Uterus (tissue), 4 donors: ENCODE data around the gene CDH4. TPM values are rescaled to one million over a fixed set of nuclear protein-coding genes. Genes with fewer than 3 reads are reported as not detected.

Experiments
- DNase-seq, 2 donors: peaks; one replicate each; pipeline ENCODE4 v3.0.0-alpha.2; 2019 to 2020
- H3K27ac ChIP-seq, 2 donors: fragments of 200-600 bp; sonication (generic); 1 replicate in 1 of 2; 2 replicates in 1 of 2; pipeline ENCODE4 v1.5.1; 2016 to 2018
- H3K27me3 ChIP-seq, 2 donors: fragments of 200-600 bp; sonication (generic); one replicate each; pipeline ENCODE4 v1.5.1; 2018 to 2019; ENCODE audit warnings: control low read depth in 1 of 2
- H3K36me3 ChIP-seq, 2 donors: fragments of 200-600 bp; sonication (generic); one replicate each; pipeline ENCODE4 v1.5.1; 2019; ENCODE audit warnings: control low read depth in 1 of 2
- H3K4me1 ChIP-seq, 2 donors: fragments of 200-600 bp; sonication (generic); one replicate each; pipeline ENCODE4 v1.5.1; 2018 to 2019; ENCODE audit warnings: control low read depth in 1 of 2
- H3K4me3 ChIP-seq, 2 donors: fragments of 200-600 bp; sonication (generic); 1 replicate in 1 of 2; 2 replicates in 1 of 2; pipeline ENCODE4 v1.5.1; 2018 to 2019; ENCODE audit warnings: mild to moderate bottlenecking in 1 of 2
- H3K9me3 ChIP-seq, 2 donors: fragments of 200-600 bp; sonication (generic); one replicate each; pipeline ENCODE4 v1.5.1; 2019; ENCODE audit warnings: control low read depth in 1 of 2
- POLR2A ChIP-seq, 2 donors: fragments of 450-650 bp; IDR thresholded peaks; one replicate each; pipeline ENCODE4 v1.6.1; 2016; ENCODE audit warnings: antibody characterized with exemption in 2 of 2, mild to moderate bottlenecking in 1 of 2, moderate library complexity in 1 of 2
- intact Hi-C: fragments of 100-400 bp; cut with DNase I; formaldehyde crosslinking; loops from one replicate; pipeline ENCODE4 v1.15.1; 2023; ENCODE audit warnings: low total_unique reads
- total RNA-seq, 4 donors: library from RNA; depleted of rRNA in 3 of 4; stranded (reverse); fragments of >200 nt in 3 of 4; gene quantifications; one replicate each; pipeline versions ENCODE4 v1.1.0 to v1.2.4, GENCODE V29; 2014 to 2023
- TF ChIP-seq, protein P1 (sequence below), 4 experiments: fragments of 200-600 bp in 2 of 4; fragments of 450-650 bp in 2 of 4; sonication (generic) in 2 of 4; IDR thresholded peaks; one replicate each; pipeline ENCODE4 v1.5.1; 2016 to 2019; ENCODE audit warnings: antibody characterized with exemption in 4 of 4, mild to moderate bottlenecking in 2 of 4, moderate library complexity in 1 of 4
- donor health status: DM: yes; HTN: yes; CAD: no.

Gene CDH4
- total RNA-seq, 4 donors from 2014 or later, result under 0.01 to 0.55 TPM; not detected in 2

DNA sequence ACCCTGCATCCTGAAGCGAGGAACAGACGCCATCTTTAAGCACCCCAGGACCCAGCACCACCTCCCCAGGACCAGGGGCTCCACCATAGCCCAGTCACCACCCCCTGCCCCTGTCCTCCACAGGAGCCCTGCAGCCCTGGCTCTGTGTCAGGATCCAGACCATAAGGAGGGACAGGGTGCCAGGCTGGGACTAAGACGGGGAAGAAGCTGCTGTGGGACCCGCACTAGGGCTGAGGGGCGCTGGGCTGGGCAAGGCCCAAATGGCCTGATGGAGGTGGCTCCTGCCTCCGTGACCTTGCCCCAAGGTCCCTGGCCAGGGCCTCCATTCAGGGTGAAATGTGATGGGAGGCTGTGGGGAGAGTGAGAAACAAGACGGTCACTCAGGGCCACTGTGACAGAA, 428.0 kb downstream of the CDH4 start:
- H3K36me3 ChIP-seq, result no peaks in the 10 kb centered on the region
- H3K4me1 ChIP-seq, result no peaks in the 10 kb centered on the region
- no peak for TF ChIP-seq POLR2A (IDR thresholded peaks at IDR 0.05)
- TF ChIP-seq, protein P1, sequence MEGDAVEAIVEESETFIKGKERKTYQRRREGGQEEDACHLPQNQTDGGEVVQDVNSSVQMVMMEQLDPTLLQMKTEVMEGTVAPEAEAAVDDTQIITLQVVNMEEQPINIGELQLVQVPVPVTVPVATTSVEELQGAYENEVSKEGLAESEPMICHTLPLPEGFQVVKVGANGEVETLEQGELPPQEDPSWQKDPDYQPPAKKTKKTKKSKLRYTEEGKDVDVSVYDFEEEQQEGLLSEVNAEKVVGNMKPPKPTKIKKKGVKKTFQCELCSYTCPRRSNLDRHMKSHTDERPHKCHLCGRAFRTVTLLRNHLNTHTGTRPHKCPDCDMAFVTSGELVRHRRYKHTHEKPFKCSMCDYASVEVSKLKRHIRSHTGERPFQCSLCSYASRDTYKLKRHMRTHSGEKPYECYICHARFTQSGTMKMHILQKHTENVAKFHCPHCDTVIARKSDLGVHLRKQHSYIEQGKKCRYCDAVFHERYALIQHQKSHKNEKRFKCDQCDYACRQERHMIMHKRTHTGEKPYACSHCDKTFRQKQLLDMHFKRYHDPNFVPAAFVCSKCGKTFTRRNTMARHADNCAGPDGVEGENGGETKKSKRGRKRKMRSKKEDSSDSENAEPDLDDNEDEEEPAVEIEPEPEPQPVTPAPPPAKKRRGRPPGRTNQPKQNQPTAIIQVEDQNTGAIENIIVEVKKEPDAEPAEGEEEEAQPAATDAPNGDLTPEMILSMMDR (IDR thresholded peaks at IDR 0.05), result no peak
- no peak for DNase-seq
- H3K4me3 ChIP-seq, result no peak overlapping the region
- no peaks in the 10 kb centered on the region for H3K9me3 ChIP-seq
- intact Hi-C loops, result no loop called here
- H3K27me3 ChIP-seq, result no peaks in the 10 kb centered on the region
- H3K27ac ChIP-seq, result no peak overlapping the region

DNA sequence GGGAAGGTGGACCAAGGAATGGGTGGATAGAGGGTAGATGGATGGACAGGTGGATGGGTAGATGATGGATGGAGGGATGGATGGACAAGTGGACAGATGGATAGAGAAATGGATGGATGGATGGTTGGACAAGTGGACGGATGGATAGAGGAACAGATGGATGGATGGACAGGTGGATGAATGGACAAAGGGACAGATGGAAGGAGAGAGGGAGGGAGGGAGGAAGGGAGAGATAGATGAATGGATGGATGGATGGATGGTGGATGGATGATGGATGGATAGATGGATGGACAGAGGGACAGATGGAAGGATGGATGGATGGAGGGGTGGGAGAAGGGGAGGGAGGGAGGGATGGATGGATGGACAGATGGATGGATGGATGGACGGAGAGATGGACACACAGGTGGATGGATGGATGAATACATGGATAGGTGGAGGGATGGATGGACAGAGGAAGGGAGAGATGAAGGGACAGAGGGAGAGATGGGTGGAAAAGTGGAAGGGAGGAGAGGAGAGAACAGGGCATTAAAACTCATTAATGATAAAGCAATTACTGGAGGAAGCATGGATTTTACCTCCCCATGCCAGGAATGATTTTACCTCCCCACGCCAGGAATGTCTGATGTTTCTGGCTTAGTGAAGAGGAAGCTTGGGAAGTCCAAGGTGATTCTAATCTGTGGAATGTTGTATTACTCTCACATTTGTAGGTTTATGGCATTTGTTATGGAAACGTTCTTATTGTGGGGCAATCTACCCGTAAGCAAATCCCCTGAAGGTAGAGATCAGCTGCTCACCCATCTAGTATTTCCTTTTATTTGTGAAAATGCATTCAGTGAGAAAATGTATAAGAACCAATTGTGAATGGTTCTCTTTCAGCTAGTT, 430.3 kb downstream of the CDH4 start:
- intact Hi-C loops, result no loop called here
- no peak for DNase-seq
- Histone ChIP-seq H3K4me3 (no peak overlapping the region), H3K36me3 (no peaks in the 10 kb centered on the region), H3K27ac (no peak overlapping the region), H3K27me3 (no peaks in the 10 kb centered on the region), H3K9me3 (no peaks in the 10 kb centered on the region), H3K4me1 (no peaks in the 10 kb centered on the region)
- TF ChIP-seq POLR2A (IDR thresholded peaks at IDR 0.05), result no peak

DNA sequence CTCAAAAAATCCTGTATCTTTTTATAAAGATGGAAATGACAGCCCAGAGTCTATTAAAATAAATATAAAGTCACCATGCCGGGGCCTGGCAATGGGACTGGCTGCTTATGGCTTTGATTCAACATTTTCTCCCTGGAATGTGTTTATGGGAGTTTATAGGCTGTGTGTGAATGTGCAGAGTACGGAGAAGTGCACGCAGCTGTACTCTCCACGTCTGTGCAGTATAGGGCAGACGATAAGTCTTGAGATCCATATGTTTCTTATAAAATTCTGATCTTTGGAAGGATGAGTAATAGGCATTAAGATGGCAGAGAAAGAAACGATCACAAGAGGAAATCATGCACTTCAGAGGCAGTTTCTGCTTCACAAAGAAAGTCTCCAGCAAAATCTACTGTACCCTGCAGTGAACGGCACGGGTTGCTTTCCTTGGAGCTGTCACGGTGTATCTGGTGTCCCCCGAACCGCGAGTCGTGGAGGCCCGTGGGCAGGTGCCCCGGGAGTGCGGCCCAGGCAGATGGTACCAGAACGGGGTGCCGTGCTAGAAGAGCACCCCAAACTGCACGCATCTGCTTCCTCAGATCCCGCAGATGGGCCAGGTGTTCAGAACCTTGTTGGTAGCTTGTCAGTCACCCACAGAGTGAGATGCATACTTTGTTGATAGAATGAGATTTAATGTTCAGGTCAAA, 431.1 kb downstream of the CDH4 start:
- Histone ChIP-seq H3K4me1 (no peaks in the 10 kb centered on the region), H3K9me3 (no peaks in the 10 kb centered on the region), H3K27ac (no peak overlapping the region), H3K27me3 (no peaks in the 10 kb centered on the region), H3K36me3 (no peaks in the 10 kb centered on the region), H3K4me3 (no peak overlapping the region)
- intact Hi-C loops, result no loop called here
- TF ChIP-seq, protein P1 (IDR thresholded peaks at IDR 0.05), result no peak
- TF ChIP-seq POLR2A (IDR thresholded peaks at IDR 0.05), result no peak
- no peak for DNase-seq

DNA sequence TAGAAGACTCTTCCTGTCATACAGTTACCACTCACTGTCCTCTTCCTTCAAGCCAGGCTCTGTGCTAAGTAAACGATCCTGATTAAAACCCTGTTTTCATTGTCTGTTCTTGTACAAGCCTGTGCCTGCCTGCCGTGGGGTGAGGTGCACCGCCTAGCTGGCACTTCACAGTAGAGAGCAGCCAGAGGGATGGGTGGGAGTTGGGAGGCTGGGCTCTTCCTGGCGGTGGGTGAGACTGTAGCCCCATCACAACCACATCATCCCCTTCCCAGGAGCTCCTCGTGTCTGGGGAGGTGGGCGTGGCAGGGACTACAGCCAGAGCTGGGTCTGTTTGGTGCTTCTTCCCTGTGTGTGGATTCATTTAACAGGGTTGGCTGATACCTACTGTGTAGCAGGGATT, 431.7 kb downstream of the CDH4 start:
- no peak for DNase-seq
- intact Hi-C loops, result no loop called here
- Histone ChIP-seq H3K27me3 (no peaks in the 10 kb centered on the region), H3K36me3 (no peaks in the 10 kb centered on the region), H3K4me3 (no peak overlapping the region), H3K4me1 (no peaks in the 10 kb centered on the region), H3K27ac (no peak overlapping the region), H3K9me3 (no peaks in the 10 kb centered on the region)
- TF ChIP-seq, protein P1 (IDR thresholded peaks at IDR 0.05), result no peak
- TF ChIP-seq POLR2A (IDR thresholded peaks at IDR 0.05), result no peak

DNA sequence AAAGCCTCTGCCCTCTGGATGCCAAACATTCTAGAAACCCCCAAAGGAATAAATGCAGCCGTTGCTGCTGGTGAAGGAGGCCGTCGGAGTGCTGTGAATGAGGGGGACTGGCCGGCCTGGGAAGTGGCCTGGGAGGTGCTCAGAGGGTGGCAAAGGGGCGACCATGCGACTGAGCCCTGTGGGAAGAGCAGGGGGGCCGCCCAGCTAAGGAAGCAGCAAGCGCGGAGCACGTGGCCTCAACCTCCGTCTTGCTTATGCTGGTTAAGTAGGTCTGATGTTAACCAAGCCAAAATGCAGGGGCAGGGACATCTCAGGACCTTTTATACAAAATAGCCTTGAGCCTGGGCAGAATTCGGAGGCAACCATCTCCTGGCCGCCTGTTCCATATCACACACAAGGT, 432.1 kb downstream of the CDH4 start:
- no peaks in the 10 kb centered on the region for H3K27me3 ChIP-seq
- no peak overlapping the region for H3K4me3 ChIP-seq
- intact Hi-C loops, result no loop called here
- no peaks in the 10 kb centered on the region for H3K9me3 ChIP-seq
- no peak for TF ChIP-seq POLR2A (IDR thresholded peaks at IDR 0.05)
- TF ChIP-seq, protein P1 (IDR thresholded peaks at IDR 0.05), result no peak
- DNase-seq, result no peak
- no peak overlapping the region for H3K27ac ChIP-seq
- no peaks in the 10 kb centered on the region for H3K4me1 ChIP-seq
- H3K36me3 ChIP-seq, result no peaks in the 10 kb centered on the region
